ENCODE results near the gene GPC6.

GRCh38 chr13:93460005-93460404 lies 233.4 kb downstream of the GPC6 start:
- TF ChIP-seq CTCF (IDR thresholded peaks at IDR 0.05) (no peak), EZH2 (IDR thresholded peaks at IDR 0.05) (no peak), EZH2phosphoT487 (IDR thresholded peaks at IDR 0.05) (no peak)

Measured in neural progenitor cell (in vitro differentiated cells).